GM18511 (cell line): ENCODE data around the gene ZNF584.

Experiments
- ATAC-seq: cut with Tn5 transposase; IDR thresholded peaks from one replicate; pipeline ENCODE4 v1.9.1; 2021; ENCODE audit warnings: mild to moderate bottlenecking, moderate library complexity; ENCODE audit not compliant: unreplicated experiment

ZNF584 gene

DNA sequence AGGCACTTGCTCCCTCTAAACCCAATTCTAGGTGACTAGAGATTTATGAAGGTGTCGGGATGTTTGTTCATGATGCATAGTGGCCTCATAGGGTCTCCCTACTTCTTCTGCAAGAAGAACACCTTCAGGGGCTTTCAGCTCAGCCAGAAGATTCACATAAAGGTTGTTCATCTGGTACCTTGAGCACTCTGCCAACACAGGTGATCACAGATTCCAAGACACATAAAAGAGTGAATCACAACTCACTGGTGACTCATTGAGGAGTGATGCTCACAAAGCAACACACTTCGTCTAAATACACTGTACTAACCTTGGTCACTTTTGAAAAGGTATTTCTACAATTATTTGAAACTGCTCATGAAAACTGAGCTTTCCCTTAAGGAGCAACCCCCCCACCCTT lies 51.6 kb downstream of the ZNF584 start:
- ATAC-seq: no peak

DNA sequence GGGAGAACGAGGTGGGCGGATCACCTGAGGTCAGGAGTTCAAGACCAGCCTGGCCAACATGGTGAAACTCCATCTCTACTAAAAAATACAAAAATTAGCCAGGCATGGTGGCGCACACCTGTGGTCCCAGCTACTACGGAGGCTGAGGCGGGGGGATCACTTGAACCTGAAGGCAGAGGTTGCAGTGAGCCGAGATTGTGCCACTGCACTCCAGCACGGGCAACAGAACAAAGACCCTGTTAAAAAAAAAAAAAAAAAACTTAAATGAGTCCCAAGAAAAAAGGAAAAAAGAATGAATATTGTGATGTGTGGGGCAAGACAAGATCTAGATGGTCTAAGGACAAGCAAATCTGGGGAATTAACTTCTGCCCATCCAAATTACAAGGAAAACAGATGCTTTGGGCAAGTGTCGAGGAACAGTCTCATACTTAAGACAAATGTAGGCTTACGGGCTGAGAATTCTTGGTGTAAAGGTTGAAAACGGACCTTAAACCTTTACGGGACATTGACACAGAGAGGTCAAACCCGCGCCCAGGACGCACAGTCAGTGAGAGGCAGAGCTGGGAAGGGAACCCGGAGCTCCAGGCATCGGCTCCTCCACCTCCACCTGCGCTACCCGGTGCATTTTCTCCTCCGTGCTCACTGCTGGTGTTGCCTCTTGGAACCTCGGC lies 57.8 kb downstream of the ZNF584 start:
- peak; percentile 25 for ATAC-seq

DNA sequence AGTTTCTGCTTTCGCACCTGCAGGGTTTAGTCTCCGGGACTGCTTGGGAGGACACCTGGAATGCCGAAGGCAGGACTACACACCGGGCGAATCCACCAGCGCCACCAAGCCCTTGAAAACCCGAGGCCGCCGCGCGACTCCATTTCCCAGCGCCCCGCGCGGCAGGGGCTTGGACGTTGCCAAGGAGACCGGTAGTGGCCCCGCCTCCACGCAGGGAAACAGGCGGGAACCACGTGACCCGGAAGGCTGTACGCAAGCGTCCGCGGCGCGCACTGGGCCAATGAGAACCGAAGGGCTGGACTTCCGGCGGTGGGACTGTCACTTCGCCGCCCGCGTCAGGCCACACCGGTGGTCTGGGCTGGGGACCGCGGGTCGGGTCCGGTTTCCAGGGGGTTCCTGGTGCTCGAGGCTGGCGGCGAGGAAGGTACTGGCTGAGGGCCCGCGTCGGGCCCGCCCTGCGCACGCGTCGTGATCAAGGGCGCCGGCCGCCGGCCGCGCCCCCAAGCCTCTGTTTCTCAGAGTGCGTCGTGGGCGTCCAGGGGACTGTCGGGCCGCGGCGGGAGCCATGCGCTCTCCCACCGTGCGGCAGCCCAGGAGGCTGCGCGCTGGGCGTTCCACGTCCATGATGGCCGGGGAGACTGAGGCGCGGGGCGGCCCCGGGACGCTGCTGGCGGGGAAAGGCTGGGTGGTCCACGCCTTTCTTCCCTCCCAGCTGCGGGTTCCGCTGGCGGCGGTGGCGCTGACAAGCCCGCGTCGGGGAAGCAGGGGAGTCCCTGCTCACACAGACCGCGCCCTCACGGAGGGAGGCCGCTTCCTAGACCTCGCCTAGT lies 58.5 kb downstream of the ZNF584 start, which contains the start of gene ZNF324:
Gene ZNF324 (plus strand): TSS at position 321 of the 830 bp plus-strand sequence. CDS start 2,106 bp downstream, outside the sequence.
- peak; percentile 96 for ATAC-seq
